ENCODE results near the gene UBR2.

The UBR2 gene

DNA sequence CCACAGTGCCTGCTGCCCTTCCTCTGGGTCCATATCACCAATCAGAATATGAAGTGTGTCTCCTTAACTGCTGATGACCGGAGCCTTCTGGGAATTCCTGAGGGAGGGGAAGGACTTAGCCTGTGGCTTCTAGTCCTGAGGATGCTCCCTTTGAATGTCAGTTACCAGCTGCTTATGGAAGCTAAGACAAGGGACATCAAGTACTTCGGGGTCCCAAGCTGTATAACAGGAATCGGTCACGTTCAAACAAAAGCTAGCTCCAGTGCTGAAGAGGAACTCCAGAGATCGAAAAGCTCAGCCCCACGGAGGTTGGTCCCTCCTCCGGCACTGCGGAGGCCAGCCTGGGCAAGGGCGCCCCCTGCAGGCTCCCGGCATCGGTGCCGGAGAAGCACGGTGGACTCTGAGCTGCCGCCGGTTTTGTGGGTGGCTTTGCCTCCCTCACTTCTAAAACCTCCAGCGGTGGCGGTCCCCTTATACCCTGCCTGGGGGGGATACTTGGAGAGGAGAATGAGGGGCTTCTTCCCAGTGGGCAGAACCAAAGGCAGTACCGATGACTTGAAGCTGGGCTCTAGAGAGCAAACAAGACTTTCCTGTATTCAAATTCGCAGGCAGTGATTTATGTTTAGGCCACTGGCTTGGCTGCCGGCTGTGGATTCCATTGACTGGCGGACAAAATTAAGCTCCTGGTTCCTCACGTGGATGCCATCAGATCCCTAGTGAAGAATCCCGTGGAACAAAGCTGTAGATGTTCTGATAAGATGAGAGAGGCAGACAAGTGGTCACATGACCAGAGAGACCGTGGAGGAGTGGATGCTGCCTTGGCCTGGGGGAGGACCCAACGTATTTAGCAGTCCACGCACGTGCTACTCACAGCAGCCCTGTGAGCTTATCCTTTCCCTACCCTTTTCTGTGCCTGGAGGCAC, 16.2 kb upstream of the UBR2 start:
- Histone ChIP-seq H3K4me3 (ENCODE audit: low read length) (peak overlapping the region; percentile 77), H3K27me3 (ENCODE audit: low read depth, low read length) (no peaks in the 10 kb centered on the region), H3K4me2 (ENCODE audit: low read length) (peak overlapping the region; percentile 90), H4K20me1 (ENCODE audit: insufficient read depth, low read length) (no peaks in the 10 kb centered on the region), H2AFZ (ENCODE audit: low read depth, low read length) (peak overlapping the region; percentile 93), H3K4me1 (ENCODE audit: low read length) (peaks cover 19% of the 10 kb centered on the region), H3K27ac (ENCODE audit: low read length) (peak overlapping the region; percentile 37), H3K79me2 (ENCODE audit: low read length) (no peaks in the 10 kb centered on the region), H3K9me3 (ENCODE audit: insufficient read depth, low read length) (no peaks in the 10 kb centered on the region), H3K36me3 (replicated peaks; ENCODE audit: low read depth, low read length) (no peaks in the 10 kb centered on the region), H3K9ac (ENCODE audit: low read length) (peak overlapping the region; percentile 76)
- TF ChIP-seq, protein P1, sequence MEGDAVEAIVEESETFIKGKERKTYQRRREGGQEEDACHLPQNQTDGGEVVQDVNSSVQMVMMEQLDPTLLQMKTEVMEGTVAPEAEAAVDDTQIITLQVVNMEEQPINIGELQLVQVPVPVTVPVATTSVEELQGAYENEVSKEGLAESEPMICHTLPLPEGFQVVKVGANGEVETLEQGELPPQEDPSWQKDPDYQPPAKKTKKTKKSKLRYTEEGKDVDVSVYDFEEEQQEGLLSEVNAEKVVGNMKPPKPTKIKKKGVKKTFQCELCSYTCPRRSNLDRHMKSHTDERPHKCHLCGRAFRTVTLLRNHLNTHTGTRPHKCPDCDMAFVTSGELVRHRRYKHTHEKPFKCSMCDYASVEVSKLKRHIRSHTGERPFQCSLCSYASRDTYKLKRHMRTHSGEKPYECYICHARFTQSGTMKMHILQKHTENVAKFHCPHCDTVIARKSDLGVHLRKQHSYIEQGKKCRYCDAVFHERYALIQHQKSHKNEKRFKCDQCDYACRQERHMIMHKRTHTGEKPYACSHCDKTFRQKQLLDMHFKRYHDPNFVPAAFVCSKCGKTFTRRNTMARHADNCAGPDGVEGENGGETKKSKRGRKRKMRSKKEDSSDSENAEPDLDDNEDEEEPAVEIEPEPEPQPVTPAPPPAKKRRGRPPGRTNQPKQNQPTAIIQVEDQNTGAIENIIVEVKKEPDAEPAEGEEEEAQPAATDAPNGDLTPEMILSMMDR (IDR thresholded peaks at IDR 0.05; ENCODE audit: low read depth, low read length): peak; percentile 100
- no peak for TF ChIP-seq EZH2phosphoT487 (IDR thresholded peaks at IDR 0.05; ENCODE audit: low read depth)

DNA sequence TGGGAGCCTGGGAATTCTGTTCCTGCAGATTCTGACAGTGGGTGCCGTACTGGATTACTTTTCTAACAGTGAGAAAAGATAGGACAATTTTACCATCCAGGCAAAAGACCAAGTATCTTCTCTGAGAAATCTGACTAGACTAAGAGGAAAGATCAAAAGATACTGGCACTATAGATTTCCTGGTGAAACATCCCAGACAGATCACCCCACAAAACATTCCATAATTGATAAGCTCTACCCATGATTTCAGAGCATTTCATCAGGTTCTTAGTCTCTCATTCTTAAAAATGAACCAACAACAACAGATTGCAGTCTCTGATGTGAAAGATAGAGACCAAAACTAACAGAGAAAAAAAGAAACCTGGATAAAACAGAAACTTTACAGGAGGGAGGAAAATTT, 13.6 kb upstream of the UBR2 start:
- no peak for TF ChIP-seq EZH2phosphoT487 (IDR thresholded peaks at IDR 0.05; ENCODE audit: low read depth)
- TF ChIP-seq, protein P1 (IDR thresholded peaks at IDR 0.05; ENCODE audit: low read depth, low read length): no peak

GRCh38 chr6:42551217-42551616, 12.6 kb upstream of the UBR2 start:
- Histone ChIP-seq H3K79me2 (ENCODE audit: low read length) (no peaks in the 10 kb centered on the region), H3K4me1 (ENCODE audit: low read length) (peaks cover 19% of the 10 kb centered on the region), H3K9me3 (ENCODE audit: insufficient read depth, low read length) (no peaks in the 10 kb centered on the region), H3K4me3 (ENCODE audit: low read length) (no peak overlapping the region), H3K36me3 (replicated peaks; ENCODE audit: low read depth, low read length) (no peaks in the 10 kb centered on the region), H3K4me2 (ENCODE audit: low read length) (no peak overlapping the region), H3K27me3 (ENCODE audit: low read depth, low read length) (no peaks in the 10 kb centered on the region), H3K27ac (ENCODE audit: low read length) (no peak overlapping the region), H4K20me1 (ENCODE audit: insufficient read depth, low read length) (no peaks in the 10 kb centered on the region), H2AFZ (ENCODE audit: low read depth, low read length) (no peak overlapping the region), H3K9ac (ENCODE audit: low read length) (no peak overlapping the region)
- TF ChIP-seq, protein P1 (IDR thresholded peaks at IDR 0.05; ENCODE audit: low read depth, low read length): no peak
- no peak for TF ChIP-seq EZH2phosphoT487 (IDR thresholded peaks at IDR 0.05; ENCODE audit: low read depth)

More for the DNA sequence above, 13.6 kb upstream of the UBR2 start:
- Histone ChIP-seq H3K36me3 (replicated peaks; ENCODE audit: low read depth, low read length) (no peaks in the 10 kb centered on the region), H3K4me2 (ENCODE audit: low read length) (no peak overlapping the region), H4K20me1 (ENCODE audit: insufficient read depth, low read length) (no peaks in the 10 kb centered on the region), H3K4me1 (ENCODE audit: low read length) (peaks cover 19% of the 10 kb centered on the region), H3K27me3 (ENCODE audit: low read depth, low read length) (no peaks in the 10 kb centered on the region), H3K79me2 (ENCODE audit: low read length) (no peaks in the 10 kb centered on the region), H2AFZ (ENCODE audit: low read depth, low read length) (no peak overlapping the region), H3K4me3 (ENCODE audit: low read length) (no peak overlapping the region), H3K27ac (ENCODE audit: low read length) (no peak overlapping the region), H3K9ac (ENCODE audit: low read length) (no peak overlapping the region), H3K9me3 (ENCODE audit: insufficient read depth, low read length) (no peaks in the 10 kb centered on the region)

DNA sequence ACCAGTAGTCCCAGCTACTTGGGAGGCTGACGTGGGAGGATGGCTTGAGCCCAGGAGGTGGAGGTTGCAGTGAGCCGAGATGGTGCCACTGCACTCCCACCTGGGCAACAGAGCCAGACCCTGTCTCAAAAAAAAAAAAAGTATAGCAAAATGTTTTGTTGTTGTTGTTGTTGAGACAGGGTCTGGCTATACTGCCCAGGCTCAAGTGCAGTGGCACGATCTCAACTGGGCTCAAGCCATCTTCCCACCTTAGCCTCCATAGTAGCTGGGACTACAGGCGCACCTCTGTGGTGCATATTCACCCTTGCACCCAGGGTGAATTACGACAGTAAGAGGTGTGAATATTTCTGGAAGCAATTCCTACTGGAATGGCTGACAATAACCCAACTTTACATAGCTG, 11.4 kb upstream of the UBR2 start:
- no peaks in the 10 kb centered on the region for H3K27me3 ChIP-seq (ENCODE audit: low read depth, low read length)

More for the DNA sequence above, 11.4 kb upstream of the UBR2 start:
- Histone ChIP-seq H2AFZ (ENCODE audit: low read depth, low read length) (no peak overlapping the region), H3K9me3 (ENCODE audit: insufficient read depth, low read length) (no peaks in the 10 kb centered on the region), H3K79me2 (ENCODE audit: low read length) (no peaks in the 10 kb centered on the region), H3K4me3 (ENCODE audit: low read length) (no peak overlapping the region), H3K4me1 (ENCODE audit: low read length) (peaks cover 12% of the 10 kb centered on the region), H4K20me1 (ENCODE audit: insufficient read depth, low read length) (no peaks in the 10 kb centered on the region), H3K27ac (ENCODE audit: low read length) (no peak overlapping the region), H3K4me2 (ENCODE audit: low read length) (no peak overlapping the region), H3K9ac (ENCODE audit: low read length) (no peak overlapping the region), H3K36me3 (replicated peaks; ENCODE audit: low read depth, low read length) (no peaks in the 10 kb centered on the region)
- TF ChIP-seq, protein P1 (IDR thresholded peaks at IDR 0.05; ENCODE audit: low read depth, low read length): no peak
- no peak for TF ChIP-seq EZH2phosphoT487 (IDR thresholded peaks at IDR 0.05; ENCODE audit: low read depth)

Data from OCI-LY3 (cell line).